ENCODE measurements around the gene ANAPC2. TPM values are rescaled to one million over a fixed set of nuclear protein-coding genes. Genes with fewer than 3 reads are reported as not detected.

ANAPC2 gene
- total RNA-seq, 1 donor from 2014 or later = 73.2 TPM

DNA sequence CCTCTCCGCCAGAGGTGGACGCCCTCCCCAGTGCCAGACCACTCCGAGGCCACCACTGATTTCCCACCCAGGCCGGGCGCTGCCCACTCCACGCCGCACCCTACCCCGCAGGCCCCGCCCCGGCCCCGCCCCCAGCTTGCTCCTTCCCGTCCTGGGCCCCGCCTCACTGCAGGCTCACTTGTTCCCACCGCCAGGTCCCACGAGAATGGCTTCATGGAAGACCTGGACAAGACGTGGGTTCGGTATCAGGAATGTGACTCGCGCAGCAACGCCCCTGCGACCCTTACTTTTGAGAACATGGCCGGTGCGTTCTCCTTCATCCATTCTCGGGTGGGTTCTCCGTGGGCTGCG lies 25.0 kb downstream of the ANAPC2 start:
- TF ChIP-seq, protein P1, sequence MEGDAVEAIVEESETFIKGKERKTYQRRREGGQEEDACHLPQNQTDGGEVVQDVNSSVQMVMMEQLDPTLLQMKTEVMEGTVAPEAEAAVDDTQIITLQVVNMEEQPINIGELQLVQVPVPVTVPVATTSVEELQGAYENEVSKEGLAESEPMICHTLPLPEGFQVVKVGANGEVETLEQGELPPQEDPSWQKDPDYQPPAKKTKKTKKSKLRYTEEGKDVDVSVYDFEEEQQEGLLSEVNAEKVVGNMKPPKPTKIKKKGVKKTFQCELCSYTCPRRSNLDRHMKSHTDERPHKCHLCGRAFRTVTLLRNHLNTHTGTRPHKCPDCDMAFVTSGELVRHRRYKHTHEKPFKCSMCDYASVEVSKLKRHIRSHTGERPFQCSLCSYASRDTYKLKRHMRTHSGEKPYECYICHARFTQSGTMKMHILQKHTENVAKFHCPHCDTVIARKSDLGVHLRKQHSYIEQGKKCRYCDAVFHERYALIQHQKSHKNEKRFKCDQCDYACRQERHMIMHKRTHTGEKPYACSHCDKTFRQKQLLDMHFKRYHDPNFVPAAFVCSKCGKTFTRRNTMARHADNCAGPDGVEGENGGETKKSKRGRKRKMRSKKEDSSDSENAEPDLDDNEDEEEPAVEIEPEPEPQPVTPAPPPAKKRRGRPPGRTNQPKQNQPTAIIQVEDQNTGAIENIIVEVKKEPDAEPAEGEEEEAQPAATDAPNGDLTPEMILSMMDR (IDR thresholded peaks at IDR 0.05; ENCODE audit: unreplicated experiment) = no peak
- Mint-ChIP-seq H3K4me3 (ENCODE audit: low read depth) (no peak overlapping the region), H3K27me3 (peaks cover 58% of the 10 kb centered on the region), H3K36me3 (ENCODE audit: insufficient read depth) (no peaks in the 10 kb centered on the region), H3K27ac (no peak overlapping the region), H3K4me1 (ENCODE audit: low read depth) (no peaks in the 10 kb centered on the region), H3K9me3 (ENCODE audit: low read depth) (no peaks in the 10 kb centered on the region)
- no peak for DNase-seq (ENCODE audit: low spot score, unreplicated experiment)

DNA sequence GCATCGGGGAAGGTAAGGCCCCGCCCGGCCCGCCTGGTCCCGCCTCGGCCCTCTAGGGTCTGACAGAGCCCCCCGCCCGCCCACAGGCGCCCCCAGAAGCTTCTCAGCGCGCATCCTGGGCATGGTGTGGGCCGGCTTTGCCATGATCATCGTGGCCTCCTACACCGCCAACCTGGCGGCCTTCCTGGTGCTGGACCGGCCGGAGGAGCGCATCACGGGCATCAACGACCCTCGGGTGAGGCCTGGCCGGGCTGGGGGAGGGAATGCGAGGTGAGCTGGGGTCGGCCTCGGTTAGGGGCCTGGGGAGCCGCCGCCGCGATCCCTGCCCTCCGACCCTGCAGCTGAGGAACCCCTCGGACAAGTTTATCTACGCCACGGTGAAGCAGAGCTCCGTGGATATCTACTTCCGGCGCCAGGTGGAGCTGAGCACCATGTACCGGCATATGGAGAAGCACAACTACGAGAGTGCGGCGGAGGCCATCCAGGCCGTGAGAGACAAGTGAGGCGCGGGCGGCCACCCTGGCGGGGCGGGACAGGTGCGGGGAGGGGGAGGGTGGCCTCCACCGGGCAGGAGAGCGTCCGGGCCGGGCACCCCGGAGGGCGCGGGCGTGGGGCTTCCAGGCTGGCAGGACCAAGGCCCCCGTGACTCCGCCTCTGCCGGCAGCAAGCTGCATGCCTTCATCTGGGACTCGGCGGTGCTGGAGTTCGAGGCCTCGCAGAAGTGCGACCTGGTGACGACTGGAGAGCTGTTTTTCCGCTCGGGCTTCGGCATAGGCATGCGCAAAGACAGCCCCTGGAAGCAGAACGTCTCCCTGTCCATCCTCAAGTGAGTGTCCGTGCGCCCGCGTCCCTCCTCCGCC lies 25.6 kb downstream of the ANAPC2 start:
- no peaks in the 10 kb centered on the region for H3K36me3 Mint-ChIP-seq (ENCODE audit: insufficient read depth)
- H3K4me3 Mint-ChIP-seq (ENCODE audit: low read depth) = peak overlapping the region; percentile 33
- no peaks in the 10 kb centered on the region for H3K9me3 Mint-ChIP-seq (ENCODE audit: low read depth)
- peaks cover 64% of the 10 kb centered on the region for H3K27me3 Mint-ChIP-seq
- no peaks in the 10 kb centered on the region for H3K4me1 Mint-ChIP-seq (ENCODE audit: low read depth)
- TF ChIP-seq, protein P1 (IDR thresholded peaks at IDR 0.05; ENCODE audit: unreplicated experiment) = no peak
- H3K27ac Mint-ChIP-seq = no peak overlapping the region
- no peak for DNase-seq (ENCODE audit: low spot score, unreplicated experiment)

DNA sequence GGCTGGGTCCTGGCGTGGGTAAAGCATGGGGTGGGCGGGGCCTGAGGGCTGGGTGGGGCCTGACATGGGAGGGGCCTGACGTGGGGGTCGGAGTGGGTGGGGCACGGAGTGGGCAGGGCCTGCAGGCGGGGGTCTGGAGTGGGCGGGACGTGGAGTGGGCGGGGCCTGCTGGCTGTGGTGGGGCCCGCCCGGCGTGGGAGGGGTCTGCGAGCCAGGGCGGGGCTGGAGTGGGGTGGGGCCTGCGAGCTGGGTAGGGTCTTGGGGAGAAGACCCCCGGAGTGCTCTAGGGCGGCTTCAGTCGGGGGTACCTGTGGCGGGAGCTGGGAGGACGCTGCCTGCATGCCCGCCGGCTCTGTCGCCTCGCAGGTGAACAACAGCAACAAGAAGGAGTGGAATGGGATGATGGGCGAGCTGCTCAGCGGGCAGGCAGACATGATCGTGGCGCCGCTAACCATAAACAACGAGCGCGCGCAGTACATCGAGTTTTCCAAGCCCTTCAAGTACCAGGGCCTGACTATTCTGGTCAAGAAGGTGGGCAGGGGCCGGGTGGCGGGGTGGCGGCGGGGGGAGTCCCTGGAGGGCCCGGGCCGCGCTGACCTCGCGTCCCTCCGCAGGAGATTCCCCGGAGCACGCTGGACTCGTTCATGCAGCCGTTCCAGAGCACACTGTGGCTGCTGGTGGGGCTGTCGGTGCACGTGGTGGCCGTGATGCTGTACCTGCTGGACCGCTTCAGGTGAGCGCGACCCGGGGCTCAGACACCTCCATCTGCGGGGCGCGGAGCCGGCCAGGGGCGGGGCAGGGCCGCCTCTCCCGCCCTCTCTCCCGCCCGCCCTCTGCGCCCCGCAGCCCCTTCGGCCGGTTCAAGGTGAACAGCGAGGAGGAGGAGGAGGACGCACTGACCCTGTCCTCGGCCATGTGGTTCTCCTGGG lies 26.5 kb downstream of the ANAPC2 start:
- DNase-seq (ENCODE audit: low spot score, unreplicated experiment) = no peak
- peaks cover 69% of the 10 kb centered on the region for H3K27me3 Mint-ChIP-seq
- no peaks in the 10 kb centered on the region for H3K4me1 Mint-ChIP-seq (ENCODE audit: low read depth)
- TF ChIP-seq, protein P1 (IDR thresholded peaks at IDR 0.05; ENCODE audit: unreplicated experiment) = no peak
- H3K27ac Mint-ChIP-seq = no peak overlapping the region
- H3K9me3 Mint-ChIP-seq (ENCODE audit: low read depth) = no peaks in the 10 kb centered on the region
- no peak overlapping the region for H3K4me3 Mint-ChIP-seq (ENCODE audit: low read depth)
- H3K36me3 Mint-ChIP-seq (ENCODE audit: insufficient read depth) = no peaks in the 10 kb centered on the region

DNA sequence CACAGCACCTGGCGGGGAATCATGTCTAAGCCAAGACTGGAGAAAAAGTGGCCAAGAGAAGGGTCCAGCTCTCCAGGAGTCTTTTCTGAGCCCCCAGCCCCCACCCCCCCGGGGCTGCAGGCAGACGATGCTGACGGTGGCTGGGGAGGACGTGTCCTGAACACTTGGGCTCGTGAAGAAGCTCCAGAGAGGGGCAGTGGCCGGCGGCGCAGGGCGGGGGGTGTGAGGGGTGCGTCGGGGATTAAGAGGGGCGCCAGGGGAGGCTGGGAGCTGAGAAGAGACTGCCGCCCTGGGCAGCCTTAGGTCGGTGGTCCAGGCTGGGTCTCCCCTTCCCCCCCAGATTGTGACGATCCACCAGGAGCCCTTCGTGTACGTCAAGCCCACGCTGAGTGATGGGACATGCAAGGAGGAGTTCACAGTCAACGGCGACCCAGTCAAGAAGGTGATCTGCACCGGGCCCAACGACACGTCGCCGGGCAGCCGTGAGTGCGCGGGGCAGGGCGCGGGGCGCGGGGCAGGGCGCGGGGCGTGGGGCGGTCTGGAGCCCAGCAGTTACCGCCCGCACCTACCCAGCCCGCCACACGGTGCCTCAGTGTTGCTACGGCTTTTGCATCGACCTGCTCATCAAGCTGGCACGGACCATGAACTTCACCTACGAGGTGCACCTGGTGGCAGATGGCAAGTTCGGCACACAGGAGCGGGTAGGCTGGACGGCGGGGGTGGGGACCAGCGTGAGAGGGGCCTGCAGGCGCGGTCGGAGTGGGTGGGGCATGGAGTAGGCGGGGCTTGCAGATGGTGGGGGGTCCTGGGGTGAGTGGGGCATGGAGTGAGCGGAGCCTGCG lies 27.4 kb downstream of the ANAPC2 start:
- H3K4me1 Mint-ChIP-seq (ENCODE audit: low read depth) = no peaks in the 10 kb centered on the region
- H3K36me3 Mint-ChIP-seq (ENCODE audit: insufficient read depth) = no peaks in the 10 kb centered on the region
- H3K27me3 Mint-ChIP-seq = peaks cover 64% of the 10 kb centered on the region
- DNase-seq (ENCODE audit: low spot score, unreplicated experiment) = no peak
- no peaks in the 10 kb centered on the region for H3K9me3 Mint-ChIP-seq (ENCODE audit: low read depth)
- H3K27ac Mint-ChIP-seq = no peak overlapping the region
- TF ChIP-seq, protein P1 (IDR thresholded peaks at IDR 0.05; ENCODE audit: unreplicated experiment) = no peak
- no peak overlapping the region for H3K4me3 Mint-ChIP-seq (ENCODE audit: low read depth)

DNA sequence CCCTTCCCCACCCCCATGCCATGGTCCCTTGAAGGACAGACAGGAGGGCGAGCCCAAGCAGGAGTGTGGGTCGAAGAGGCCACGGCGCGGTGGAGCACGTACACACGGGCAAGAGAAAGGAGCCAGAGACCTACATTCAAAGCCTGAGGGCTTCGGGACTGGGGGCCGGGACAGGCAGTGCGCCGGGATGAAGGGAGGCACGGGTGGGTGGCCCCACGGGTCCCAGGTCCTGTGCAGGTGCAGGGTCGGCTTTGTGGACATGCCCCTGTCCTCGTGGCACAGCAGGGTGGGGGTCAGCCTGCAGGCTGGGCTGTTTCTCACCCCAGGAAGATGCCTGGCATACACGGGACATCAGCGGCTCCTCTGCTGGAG lies 28.3 kb downstream of the ANAPC2 start:
- Mint-ChIP-seq H3K4me3 (ENCODE audit: low read depth) (no peak overlapping the region), H3K27ac (no peak overlapping the region), H3K4me1 (ENCODE audit: low read depth) (no peaks in the 10 kb centered on the region), H3K9me3 (ENCODE audit: low read depth) (no peaks in the 10 kb centered on the region), H3K36me3 (ENCODE audit: insufficient read depth) (no peaks in the 10 kb centered on the region), H3K27me3 (peaks cover 63% of the 10 kb centered on the region)
- TF ChIP-seq, protein P1 (IDR thresholded peaks at IDR 0.05; ENCODE audit: unreplicated experiment) = no peak
- no peak for DNase-seq (ENCODE audit: low spot score, unreplicated experiment)
